HepG2 (cell line): ENCODE data around the gene MRPL38. TPM values are rescaled to one million over a fixed set of nuclear protein-coding genes. Genes with fewer than 3 reads are reported as not detected.

Source experiments
- AKAP8 ChIP-seq: sonication (generic); formaldehyde crosslinking; IDR thresholded peaks from 2 replicates; pipeline ENCODE4 v1.5.1; 2020; ENCODE audit warnings: mild to moderate bottlenecking, missing genetic modification reagents
- ESRRA ChIP-seq: sonication (generic); formaldehyde crosslinking; IDR thresholded peaks from 2 replicates; pipeline ENCODE4 v1.5.1; 2020; ENCODE audit warnings: mild to moderate bottlenecking, low read depth, missing genetic modification reagents
- ETV6 ChIP-seq: sonication (generic); formaldehyde crosslinking; conservative IDR thresholded peaks from 2 replicates; pipeline ENCODE4 v1.4.0; 2020; ENCODE audit warnings: missing genetic modification reagents
- MED8 ChIP-seq: sonication (generic); formaldehyde crosslinking; IDR thresholded peaks from 2 replicates; pipeline ENCODE4 v1.8.1; 2023; ENCODE audit warnings: mild to moderate bottlenecking, missing genetic modification reagents; ENCODE audit not compliant: insufficient replicate concordance
- NR2C2 ChIP-seq: sonication (generic); formaldehyde crosslinking; IDR thresholded peaks from 2 replicates; pipeline ENCODE4 v1.4.0; 2020; ENCODE audit warnings: missing genetic modification reagents, mild to moderate bottlenecking, moderate library complexity, borderline replicate concordance
- SKIL ChIP-seq: sonication (generic); formaldehyde crosslinking; IDR thresholded peaks from 2 replicates; pipeline ENCODE4 v1.8.0; 2022; ENCODE audit warnings: missing genetic modification reagents, mild to moderate bottlenecking, moderate library complexity, borderline replicate concordance
- SMYD3 ChIP-seq: sonication (generic); formaldehyde crosslinking; IDR thresholded peaks from 2 replicates; pipeline ENCODE4 v1.8.1; 2023; ENCODE audit warnings: mild to moderate bottlenecking, missing genetic modification reagents
- ZBTB14 ChIP-seq: sonication (generic); formaldehyde crosslinking; IDR thresholded peaks from 2 replicates; pipeline ENCODE4 v1.4.0; 2020; ENCODE audit warnings: missing genetic modification reagents
- ZBTB26 ChIP-seq: IDR thresholded peaks from 2 replicates; pipeline ENCODE4 v1.6.1; 2016; ENCODE audit warnings: missing compliant biosample characterization, missing genetic modification reagents, borderline replicate concordance
- ZFP36 ChIP-seq: fragments of 150-350 bp; IDR thresholded peaks from 2 replicates; pipeline ENCODE4 v1.6.1; 2018; ENCODE audit warnings: borderline replicate concordance, low read length, low read depth; ENCODE audit not compliant: partially characterized antibody
- ZNF276 ChIP-seq: sonication (generic); formaldehyde crosslinking; IDR thresholded peaks from 2 replicates; pipeline ENCODE4 v1.4.0; 2020; ENCODE audit warnings: mild to moderate bottlenecking, low read depth, missing genetic modification reagents
- ZNF431 ChIP-seq: sonication (generic); formaldehyde crosslinking; IDR thresholded peaks from 2 replicates; pipeline ENCODE4 v1.9.0; 2022; ENCODE audit warnings: missing genetic modification reagents, low read depth, mild to moderate bottlenecking, borderline replicate concordance
- ZNF484 ChIP-seq: sonication (generic); formaldehyde crosslinking; IDR thresholded peaks from 2 replicates; pipeline ENCODE4 v1.5.1; 2020; ENCODE audit warnings: mild to moderate bottlenecking, low read depth, missing genetic modification reagents, borderline replicate concordance
- ZNF589 ChIP-seq: sonication (generic); formaldehyde crosslinking; conservative IDR thresholded peaks from 2 replicates; pipeline ENCODE4 v1.8.0; 2022; ENCODE audit warnings: mild to moderate bottlenecking, moderate library complexity, missing genetic modification reagents
- ZNF598 ChIP-seq: sonication (generic); formaldehyde crosslinking; IDR thresholded peaks from 2 replicates; pipeline ENCODE4 v1.5.1; 2020; ENCODE audit warnings: mild to moderate bottlenecking, missing genetic modification reagents, borderline replicate concordance
- ZNF879 ChIP-seq: sonication (generic); formaldehyde crosslinking; IDR thresholded peaks from 2 replicates; pipeline ENCODE4 v1.8.1; 2023; ENCODE audit warnings: missing genetic modification reagents
- ZSCAN25 ChIP-seq: sonication (generic); formaldehyde crosslinking; IDR thresholded peaks from 2 replicates; pipeline ENCODE4 v1.8.0; 2022; ENCODE audit warnings: mild to moderate bottlenecking, missing genetic modification reagents
- polyA plus RNA-seq, 8 experiments: library from polyadenylated mRNA; depleted of rRNA in 3 of 8; stranded (reverse) in 7 of 8; unstranded in 1 of 8; fragments of >200 nt; fragmentation: Illumina TruSeq in 4 of 8; extraction: Trizol in 4 of 8; gene quantifications; 2 replicates each; pipeline versions ENCODE4 v1.2.1 to v1.2.3, GENCODE V29; 2011 to 2016; ENCODE audit warnings: low read depth in 4 of 8, missing spikeins in 1 of 8, mixed read lengths in 1 of 8; ENCODE audit not compliant: insufficient read depth in 1 of 8
- total RNA-seq, 5 experiments: library from RNA; depleted of rRNA; stranded (reverse); fragments of >200 nt; fragmentation: Illumina TruSeq; extraction: Trizol; gene quantifications; 2 replicates each; pipeline ENCODE4 v1.2.3, GENCODE V29; 2016; ENCODE audit warnings: low read depth in 1 of 5

Gene MRPL38
- total and polyA plus RNA-seq, 2 of the 13 experiments (the other 11 are each of a cell fraction or from before 2014, with no cell fraction given), result 83.7 to 125 TPM

- TF ChIP-seq ZNF484 (CRISPR knock-in tag) (no peak), ZNF879 (CRISPR knock-in tag) (peak; percentile 58), ZNF276 (CRISPR knock-in tag) (0 out of 2 replicates have a peak, but pooled peaks have one; percentile 28), NR2C2 (peak; percentile 53; the same call in 1 of the 2 replicates), SMYD3 (CRISPR knock-in tag) (peak; percentile 95), ESRRA (CRISPR knock-in tag) (peak; percentile 93), MED8 (peak; percentile 97), ETV6 (peak; percentile 95), AKAP8 (peak; percentile 81), ZNF598 (CRISPR knock-in tag) (peak; percentile 93), ZNF589 (CRISPR knock-in tag) (peak; percentile 91; the same call in 1 of the 2 replicates), ZNF431 (CRISPR knock-in tag) (no peak; the same call in 1 of the 2 replicates), ZSCAN25 (CRISPR knock-in tag) (peak; percentile 92), ZBTB26 (CRISPR knock-in tag) (peak; percentile 82), SKIL (CRISPR knock-in tag) (peak; percentile 95), ZFP36 (no peak), ZBTB14 (CRISPR knock-in tag) (peak; percentile 63)
These were observed at the start of gene MRPL38 (continued) for GRCh38 chr17:75904749-75905521.
